ENCODE results near the gene IGFL1. TPM values are rescaled to one million over a fixed set of nuclear protein-coding genes. Genes with fewer than 3 reads are reported as not detected.

Gene IGFL1
- total and polyA plus RNA-seq, 2 of the 8 experiments (the other 6 are each of a cell fraction or from before 2014, with no cell fraction given): not detected

DNA sequence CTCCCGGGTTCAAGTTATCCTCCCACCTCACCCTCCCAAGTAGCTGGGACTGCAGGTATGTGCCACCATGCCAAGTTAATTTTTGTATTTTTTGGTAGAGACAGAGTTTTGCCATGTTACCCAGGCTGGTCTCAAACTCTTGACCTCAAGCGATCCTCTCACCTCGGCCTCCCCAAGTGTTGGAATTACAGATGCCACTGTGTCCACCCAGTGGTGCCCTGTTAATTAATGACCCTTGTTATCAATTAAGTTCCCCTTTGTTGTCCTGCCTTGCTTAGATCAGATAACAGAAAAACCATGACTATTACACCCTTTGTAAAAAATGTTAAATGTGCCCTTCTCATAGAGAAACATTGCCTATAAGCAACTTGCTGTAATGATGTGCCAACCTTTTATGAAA lies 34.4 kb upstream of the IGFL1 start:
- H3K23me2 ChIP-seq (ENCODE audit: low read depth, low read length): no peaks in the 10 kb centered on the region
- no peak overlapping the region for H4K91ac ChIP-seq (replicated peaks; ENCODE audit: insufficient read length, low read length)
- H2BK120ac ChIP-seq (replicated peaks; ENCODE audit: low read depth, low read length): no peak overlapping the region
- H4K20me1 ChIP-seq (replicated peaks in 1 of 2; ENCODE audit: control insufficient read depth in 1 of 2, insufficient read depth in 2 of 2, low read length in 2 of 2): no peaks in the 10 kb centered on the region
- FAIRE-seq (no peak), DNase-seq (ENCODE audit: low read depth in 1 of 2, low spot score in 2 of 2) (no peak)
- H2BK15ac ChIP-seq (ENCODE audit: low read length): no peak overlapping the region
- no peak overlapping the region for H3K4me2 ChIP-seq (ENCODE audit: insufficient read depth in 1 of 2, low read depth in 2 of 2, low read length in 2 of 2)
- no peak overlapping the region for H2BK20ac ChIP-seq (ENCODE audit: low read length)
- H3K9ac ChIP-seq (replicated peaks in 1 of 4; ENCODE audit: extremely low read depth in 1 of 4, low read depth in 3 of 4, low read length in 3 of 4): no peak overlapping the region
- H3K18ac ChIP-seq (ENCODE audit: extremely low read depth, low read length): no peak overlapping the region
- no peaks in the 10 kb centered on the region for H3K4me1 ChIP-seq (replicated peaks in 1 of 4; ENCODE audit: control insufficient read depth in 3 of 4, insufficient read depth in 4 of 4, low read length in 3 of 4)
- H2AK5ac ChIP-seq (ENCODE audit: low read depth, low read length): no peak overlapping the region
- H4K5ac ChIP-seq (ENCODE audit: insufficient read length, low read depth, low read length): no peak overlapping the region
- H4K8ac ChIP-seq (ENCODE audit: extremely low read depth, insufficient read depth, low read length): no peak overlapping the region
- H3K9me3 ChIP-seq (ENCODE audit: insufficient read depth in 2 of 2, low read depth in 1 of 2, low read length in 1 of 2): no peaks in the 10 kb centered on the region
- WGBS, 2 experiments (ENCODE audit: extremely low coverage in 1 of 2, insufficient coverage in 1 of 2, insufficient read length in 1 of 2, insufficient replicate concordance in 2 of 2, low coverage in 1 of 2, low lambda C conversion rate in 2 of 2, missing lambda C conversion rate in 1 of 2): 87% methylated on average over 3 of the region's 3 CpGs; no CpG with 5 or more reads in 1 of the 2 experiments
- CTCF ChIA-PET (ENCODE audit: partially characterized antibody): interaction anchor here (0.8 to 2.3 kb wide), 3 partner anchors 74 to 113 kb away, joined by 5 to 16 read pairs (median 6); no protein-coding TSS in a partner anchor
- no peak overlapping the region for H3K14ac ChIP-seq (ENCODE audit: insufficient read length)
- H2BK5ac ChIP-seq (ENCODE audit: low read depth, low read length): no peak overlapping the region
- POLR2A ChIA-PET (ENCODE audit: partially characterized antibody): no interaction called here
- no peaks in the 10 kb centered on the region for H3K79me1 ChIP-seq (ENCODE audit: low read depth, low read length)
- H3K27me3 ChIP-seq (replicated peaks in 1 of 4; ENCODE audit: control insufficient read depth in 3 of 4, extremely low read depth in 1 of 4, insufficient read depth in 3 of 4, low read length in 3 of 4): no peaks in the 10 kb centered on the region
- H3K36me3 ChIP-seq (ENCODE audit: control insufficient read depth in 2 of 4, insufficient read depth in 4 of 4, low read length in 3 of 4): no peaks in the 10 kb centered on the region
- no peak overlapping the region for H3K4ac ChIP-seq (replicated peaks; ENCODE audit: insufficient read length, low read depth, low read length)
- no peak overlapping the region for H2AFZ ChIP-seq (ENCODE audit: low read length)
- H3K27ac ChIP-seq (ENCODE audit: low read depth, low read length): no peak overlapping the region
- no peak overlapping the region for H3K56ac ChIP-seq (replicated peaks; ENCODE audit: insufficient read length, low read depth, low read length)
- no peaks in the 10 kb centered on the region for H3K79me2 ChIP-seq (ENCODE audit: control insufficient read depth in 1 of 2, insufficient read depth in 2 of 2, low read length in 2 of 2)
- no peak overlapping the region for H2BK12ac ChIP-seq (ENCODE audit: low read depth, low read length)
- TF ChIP-seq JUND (IDR thresholded peaks at IDR 0.05; ENCODE audit: low read length): no peak
- no peak for TF ChIP-seq HDAC2 (IDR thresholded peaks at IDR 0.05; ENCODE audit: borderline replicate concordance in 1 of 2, low read depth in 2 of 2, low read length in 2 of 2)
- no peak for TF ChIP-seq BCL11A (IDR thresholded peaks at IDR 0.05; ENCODE audit: low read depth in 2 of 2, low read length in 2 of 2)
- TF ChIP-seq, protein P1, sequence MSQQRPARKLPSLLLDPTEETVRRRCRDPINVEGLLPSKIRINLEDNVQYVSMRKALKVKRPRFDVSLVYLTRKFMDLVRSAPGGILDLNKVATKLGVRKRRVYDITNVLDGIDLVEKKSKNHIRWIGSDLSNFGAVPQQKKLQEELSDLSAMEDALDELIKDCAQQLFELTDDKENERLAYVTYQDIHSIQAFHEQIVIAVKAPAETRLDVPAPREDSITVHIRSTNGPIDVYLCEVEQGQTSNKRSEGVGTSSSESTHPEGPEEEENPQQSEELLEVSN (IDR thresholded peaks at IDR 0.05): no peak
- TF ChIP-seq RBBP5 (IDR thresholded peaks at IDR 0.05; ENCODE audit: borderline replicate concordance, low read depth, low read length): no peak
- TF ChIP-seq CBX5 (IDR thresholded peaks at IDR 0.05; ENCODE audit: low read depth, low read length): no peak
- TF ChIP-seq TCF12 (IDR thresholded peaks at IDR 0.05; ENCODE audit: low read depth, low read length): no peak
- no peak for TF ChIP-seq MAX (IDR thresholded peaks at IDR 0.05)
- TF ChIP-seq BACH1 (IDR thresholded peaks at IDR 0.05; ENCODE audit: low read length): no peak
- no peak for TF ChIP-seq EZH2 (IDR thresholded peaks at IDR 0.05; ENCODE audit: low read depth, low read length, severe bottlenecking)
- no peak for TF ChIP-seq KDM4A (IDR thresholded peaks at IDR 0.05; ENCODE audit: low read depth, low read length, severe bottlenecking)
- TF ChIP-seq SRF (IDR thresholded peaks at IDR 0.05; ENCODE audit: low read depth, low read length): no peak
- no peak for TF ChIP-seq CHD2 (IDR thresholded peaks at IDR 0.05; ENCODE audit: low read length)
- no peak overlapping the region for H3K4me3 ChIP-seq (ENCODE audit: extremely low read depth in 1 of 4, insufficient read depth in 2 of 4, low read depth in 3 of 4, low read length in 4 of 4)
- H3K23ac ChIP-seq (ENCODE audit: insufficient read length): no peak overlapping the region

All from H1 (cell line).